Right renal pelvis (tissue), 4 donors: ENCODE results near the gene NCAPH2. TPM values are rescaled to one million over a fixed set of nuclear protein-coding genes. Genes with fewer than 3 reads are reported as not detected.
"Not testable (repeated sequence)": the region's sequence is repeated elsewhere in the genome, so short reads cannot be mapped to it uniquely, and the experiment has no call there.

ENCODE experiments used
- DNase-seq, 4 donors: peaks; one replicate each; pipeline ENCODE4 v3.0.0-alpha.2; 2013; ENCODE audit warnings: low read depth in 4 of 4, low spot score in 3 of 4, missing footprints in 1 of 4
- polyA plus RNA-seq, 4 donors: library from polyadenylated mRNA; unstranded; fragments of 120-200 nt; gene quantifications; one replicate each; pipeline ENCODE4 v1.2.1, GENCODE V29; 2013; ENCODE audit not compliant: insufficient read length in 4 of 4

NCAPH2 gene
- polyA plus RNA-seq, 4 donors = 36.1 to 54.1 (median 43.8) TPM

GRCh38 chr22:50528682-50529415 lies 20.8 kb downstream of the NCAPH2 start:
- no peak for DNase-seq

- DNase-seq = no peak
Observed at GRCh38 chr22:50529416-50529896, 21.4 kb downstream of the NCAPH2 start.

- DNase-seq = no peak
Observed at GRCh38 chr22:50529897-50530579, 22.0 kb downstream of the NCAPH2 start, which contains the start of gene TYMP. Gene TYMP (minus strand): TSS chr22:50530012. CDS start chr22:50529709, 303 bp downstream.

- no peak for DNase-seq
Observed at GRCh38 chr22:50530580-50530876, 22.5 kb downstream of the NCAPH2 start.

- DNase-seq = no peak
Observed at GRCh38 chr22:50530877-50531545, 23.0 kb downstream of the NCAPH2 start.

GRCh38 chr22:50531546-50531961 lies 23.5 kb downstream of the NCAPH2 start:
- DNase-seq = no peak

GRCh38 chr22:50531962-50532674 lies 24.1 kb downstream of the NCAPH2 start:
- no peak for DNase-seq

GRCh38 chr22:50532824-50533796 lies 25.1 kb downstream of the NCAPH2 start:
- no peak for DNase-seq

- DNase-seq = not testable (repeated sequence)
Observed at GRCh38 chr22:50533856-50534711, 26.1 kb downstream of the NCAPH2 start.

GRCh38 chr22:50535113-50535512 lies 27.1 kb downstream of the NCAPH2 start:
- no peak for DNase-seq

- DNase-seq = no peak
Observed at GRCh38 chr22:50536226-50536625, 28.2 kb downstream of the NCAPH2 start.

GRCh38 chr22:50537765-50538164 lies 29.7 kb downstream of the NCAPH2 start:
- no peak for DNase-seq

GRCh38 chr22:50540381-50540780 lies 32.4 kb downstream of the NCAPH2 start:
- no peak for DNase-seq

GRCh38 chr22:50541667-50542026 lies 33.6 kb downstream of the NCAPH2 start:
- DNase-seq = not testable (repeated sequence)

GRCh38 chr22:50542416-50542927 lies 34.4 kb downstream of the NCAPH2 start:
- no peak for DNase-seq

- DNase-seq = no peak
Observed at GRCh38 chr22:50544078-50544745, 36.2 kb downstream of the NCAPH2 start.

GRCh38 chr22:50544746-50545253 lies 36.8 kb downstream of the NCAPH2 start:
- DNase-seq = no peak
